Myometrial cell (primary cell): ENCODE measurements around the gene CAPNS1. TPM values are rescaled to one million over a fixed set of nuclear protein-coding genes. Genes with fewer than 3 reads are reported as not detected.

ENCODE experiments used
- total RNA-seq: library from RNA; depleted of rRNA; stranded (reverse); fragments of >200 nt; gene quantifications from 2 replicates; pipeline ENCODE4 v1.2.3, GENCODE V29; 2015

The CAPNS1 gene
- 228 and 269 TPM in 2 replicates for total RNA-seq

DNA sequence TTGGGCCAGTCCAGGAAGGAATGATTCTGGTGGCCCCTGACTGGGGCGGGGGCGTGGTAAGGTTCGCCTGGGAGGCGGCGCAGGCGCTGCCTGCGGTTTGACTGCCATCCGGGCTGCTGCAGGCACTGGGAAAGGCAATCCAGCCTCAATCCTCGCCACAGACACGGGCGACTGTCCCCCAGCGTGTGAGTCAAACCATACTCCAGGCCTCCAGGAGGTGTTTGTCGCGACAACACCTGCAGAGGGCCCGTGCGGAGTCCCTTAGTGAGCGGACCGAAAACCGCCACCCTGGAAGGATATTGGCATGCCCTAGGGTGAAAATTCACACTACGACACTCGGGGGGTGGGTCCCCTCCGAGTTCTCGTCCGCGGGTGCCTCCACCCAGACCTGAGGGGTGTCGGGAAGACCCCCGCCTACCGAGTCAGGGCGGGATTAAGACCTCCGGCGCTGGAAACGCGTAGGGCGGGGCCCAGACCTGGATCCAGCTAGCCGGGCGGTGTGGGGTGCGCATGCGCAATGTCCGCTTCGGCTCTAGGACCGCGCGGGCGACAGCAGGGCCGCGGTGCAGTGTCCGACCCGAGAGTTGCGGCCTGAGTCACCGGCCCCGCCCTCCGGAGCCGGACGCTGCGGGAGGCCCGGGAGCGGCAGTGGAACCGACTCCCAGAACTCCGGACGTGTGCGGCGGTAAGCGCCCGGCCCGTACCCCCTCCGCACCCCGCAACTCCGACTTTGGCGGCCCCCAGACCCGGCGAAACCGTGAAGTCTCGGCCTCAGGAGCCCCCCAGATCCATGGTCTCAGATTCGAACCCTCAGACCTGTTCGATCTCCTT, at the start of gene CAPNS1:
CAPNS1 (plus strand) TSS at position 594 of the 831 bp plus-strand sequence. CDS start 946 bp downstream, outside the sequence.

GRCh38 chr19:36110487-36111199, 29.2 kb upstream of the CAPNS1 start, which contains the start of gene OVOL3:
Gene OVOL3, plus strand, starts transcription at chr19:36111143. Its CDS starts 60 bp downstream, at chr19:36111203.

GRCh38 chr19:36114721-36115452, 25.0 kb upstream of the CAPNS1 start, which contains the start of gene POLR2I:
Gene POLR2I, minus strand, starts transcription at chr19:36114875. Its CDS starts 19 bp downstream, at chr19:36114856.

GRCh38 chr19:36115453-36116343, 24.2 kb upstream of the CAPNS1 start, which contains the start of gene TBCB:
Gene TBCB, plus strand, starts transcription at chr19:36115468. Its CDS starts 93 bp downstream, at chr19:36115561.

DNA sequence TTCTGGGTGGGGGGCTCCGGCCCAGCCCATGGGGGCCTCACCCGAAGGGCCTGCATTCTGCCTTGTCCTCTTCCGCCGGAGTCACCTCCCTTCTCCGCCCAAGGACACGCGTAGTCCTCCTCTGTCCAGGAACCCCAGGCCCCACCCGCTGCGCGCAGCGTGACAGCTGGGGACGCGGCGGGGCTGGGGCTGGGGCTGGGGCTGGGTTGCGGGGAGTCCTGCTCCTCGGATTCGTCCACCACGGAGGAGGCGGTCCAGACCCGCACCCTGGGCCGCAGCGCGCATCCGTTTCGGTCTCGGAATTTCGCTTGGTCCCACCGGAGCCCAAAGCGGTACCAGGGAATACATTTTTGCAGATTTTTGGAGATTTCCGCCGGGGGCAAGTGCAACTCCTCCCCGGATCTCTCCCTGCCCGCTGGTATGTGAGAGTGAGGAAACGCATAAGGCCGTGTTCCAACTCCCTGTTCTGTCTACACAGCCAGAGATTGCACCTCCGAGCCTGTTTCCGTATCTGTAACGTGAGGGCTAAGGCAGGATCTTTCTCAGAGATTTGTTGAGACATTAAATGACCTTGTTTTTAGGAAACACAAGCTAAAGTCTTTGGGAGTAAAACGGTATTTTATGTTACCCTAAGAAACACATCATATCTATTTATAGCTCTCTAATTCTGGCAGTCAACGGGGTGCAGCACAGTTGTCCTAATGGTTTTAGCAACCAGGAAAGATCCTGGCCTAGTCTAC, 12.7 kb downstream of the CAPNS1 start, which contains the start of gene COX7A1:
COX7A1 (minus strand) TSS at position 96 of the 740 bp plus-strand sequence; CDS start at position 56, 40 bp downstream.

Other genes starting within 250 kb of the CAPNS1 start
- gene NFKBID, start 239.5 kb upstream of the CAPNS1 start, total RNA-seq: 3.7 and 7.1 TPM in 2 replicates
- gene HCST, start 237.5 kb upstream of the CAPNS1 start, total RNA-seq: not detected in 2 replicates
- not detected in 2 replicates for gene TYROBP, start 231.8 kb upstream of the CAPNS1 start, total RNA-seq
- 2.6 and 3.2 TPM in 2 replicates for gene LRFN3, start 203.7 kb upstream of the CAPNS1 start, total RNA-seq
- gene SDHAF1, start 144.9 kb upstream of the CAPNS1 start, total RNA-seq: 20.4 and 34.9 TPM in 2 replicates
- gene SYNE4, start 131.3 kb upstream of the CAPNS1 start, total RNA-seq: 0.18 TPM in 1 of 2 replicates, not detected in the other
- 27.5 and 29.4 TPM in 2 replicates for gene ALKBH6, start 125.9 kb upstream of the CAPNS1 start, total RNA-seq
- 9.2 and 11.5 TPM in 2 replicates for gene CLIP3, start 107.2 kb upstream of the CAPNS1 start, total RNA-seq
- 8.4 and 9.0 TPM in 2 replicates for gene THAP8, start 85.8 kb upstream of the CAPNS1 start, total RNA-seq
- gene WDR62, start 85.2 kb upstream of the CAPNS1 start, total RNA-seq: 9.4 and 11.5 TPM in 2 replicates
- gene OVOL3, start 28.9 kb upstream of the CAPNS1 start, total RNA-seq: not detected in 2 replicates
- 36.3 and 40.9 TPM in 2 replicates for gene POLR2I, start 25.2 kb upstream of the CAPNS1 start, total RNA-seq
- 296 and 316 TPM in 2 replicates for gene TBCB, start 24.6 kb upstream of the CAPNS1 start, total RNA-seq
- gene COX7A1, start 12.4 kb downstream of the CAPNS1 start, total RNA-seq: 5.5 and 17.6 TPM in 2 replicates
- 0.29 and 1.6 TPM in 2 replicates for gene ZNF565, start 74.6 kb downstream of the CAPNS1 start, total RNA-seq
- gene ZNF146, start 75.0 kb downstream of the CAPNS1 start, total RNA-seq: 49.3 and 53.2 TPM in 2 replicates
- 0.89 and 1.2 TPM in 2 replicates for gene ZFP14, start 239.1 kb downstream of the CAPNS1 start, total RNA-seq